Lung (tissue), 12 donors: Measurements from ENCODE around the gene NOXA1. TPM values are rescaled to one million over a fixed set of nuclear protein-coding genes. Genes with fewer than 3 reads are reported as not detected.

Experiments used
- ATAC-seq: fragments of 200-7000 bp; cut with Tn5 transposase; one replicate; pipeline ENCODE4 v1.9.1; 2020; ENCODE audit warnings: moderate number of reproducible peaks; ENCODE audit not compliant: insufficient read depth, low FRiP score
- DNase-seq, 3 donors: peaks; one replicate each; pipeline ENCODE4 v3.0.0-alpha.2; 2013 to 2017
- H3K27ac ChIP-seq, 2 donors: one replicate each; pipeline ENCODE4 v1.5.1; 2013; ENCODE audit warnings: mild to moderate bottlenecking in 2 of 2, moderate library complexity in 2 of 2, control low read depth in 1 of 2, inconsistent platforms in 1 of 2, low read depth in 1 of 2, low read length in 1 of 2
- H3K27me3 ChIP-seq, 3 donors: one replicate each; pipeline ENCODE4 v1.5.1; 2013; ENCODE audit warnings: low read length in 2 of 3; ENCODE audit not compliant: control insufficient read depth in 3 of 3, insufficient read depth in 3 of 3
- H3K36me3 ChIP-seq, 4 donors: one replicate each; pipeline ENCODE4 v1.5.1; 2013; ENCODE audit warnings: low read length in 4 of 4, mild to moderate bottlenecking in 1 of 4, moderate library complexity in 1 of 4; ENCODE audit not compliant: control insufficient read depth in 4 of 4, insufficient read depth in 4 of 4
- H3K4me1 ChIP-seq, 5 donors: one replicate each; pipeline ENCODE4 v1.5.1; 2013; ENCODE audit warnings: low read length in 5 of 5, mild to moderate bottlenecking in 2 of 5, moderate library complexity in 1 of 5; ENCODE audit not compliant: control insufficient read depth in 5 of 5, insufficient read depth in 5 of 5
- H3K4me3 ChIP-seq: one replicate; pipeline ENCODE4 v1.5.1; 2013; ENCODE audit warnings: mild to moderate bottlenecking, control low read depth, moderate library complexity
- H3K9ac ChIP-seq, 2 donors: one replicate each; pipeline ENCODE4 v1.5.1; 2013; ENCODE audit warnings: low read length in 2 of 2, control low read depth in 1 of 2; ENCODE audit not compliant: insufficient read depth in 1 of 2
- H3K9me3 ChIP-seq, 4 donors: one replicate each; pipeline ENCODE4 v1.5.1; 2013; ENCODE audit warnings: low read length in 3 of 4, mild to moderate bottlenecking in 1 of 4, moderate library complexity in 1 of 4; ENCODE audit not compliant: control insufficient read depth in 4 of 4, insufficient read depth in 3 of 4
- CTCF ChIP-seq: IDR thresholded peaks from 2 replicates; pipeline ENCODE4 v1.5.1; 2012; ENCODE audit warnings: mild to moderate bottlenecking; ENCODE audit errors: control extremely low read depth, extremely low read depth
- WGBS, 2 donors: extraction: QIAGEN DNeasy Blood & Tissue Kit; methylation state at CpG; one replicate each; pipeline ENCODE4 v1.1.7; 2013; 5-methylcytosine and 5-hydroxymethylcytosine counted together
- polyA plus RNA-seq, 2 donors: library from polyadenylated mRNA; stranded (reverse); fragments of 200-250 nt; gene quantifications; one replicate each; pipeline ENCODE4 v1.2.1, GENCODE V29; 2013
- total RNA-seq, 2 donors: library from RNA; depleted of rRNA in 1 of 2; stranded (reverse); fragments of >200 nt in 1 of 2; gene quantifications; one replicate each; pipeline ENCODE4 v1.2.1, GENCODE V29; 2014 to 2021
- donor health status: control.
- donor health status: control.
- donor health status: Bipolar disorder and iron deficiency.
- donor health status: healthy.
- donor health status: DM: yes; HTN: yes; CAD: no.

NOXA1 gene
- total and polyA plus RNA-seq, 4 donors, result 2.1 to 11.7 (median 6.6) TPM

GRCh38 chr9:137462396-137462985 lies 39.3 kb downstream of the NOXA1 start:
- no peak for TF ChIP-seq CTCF

DNA sequence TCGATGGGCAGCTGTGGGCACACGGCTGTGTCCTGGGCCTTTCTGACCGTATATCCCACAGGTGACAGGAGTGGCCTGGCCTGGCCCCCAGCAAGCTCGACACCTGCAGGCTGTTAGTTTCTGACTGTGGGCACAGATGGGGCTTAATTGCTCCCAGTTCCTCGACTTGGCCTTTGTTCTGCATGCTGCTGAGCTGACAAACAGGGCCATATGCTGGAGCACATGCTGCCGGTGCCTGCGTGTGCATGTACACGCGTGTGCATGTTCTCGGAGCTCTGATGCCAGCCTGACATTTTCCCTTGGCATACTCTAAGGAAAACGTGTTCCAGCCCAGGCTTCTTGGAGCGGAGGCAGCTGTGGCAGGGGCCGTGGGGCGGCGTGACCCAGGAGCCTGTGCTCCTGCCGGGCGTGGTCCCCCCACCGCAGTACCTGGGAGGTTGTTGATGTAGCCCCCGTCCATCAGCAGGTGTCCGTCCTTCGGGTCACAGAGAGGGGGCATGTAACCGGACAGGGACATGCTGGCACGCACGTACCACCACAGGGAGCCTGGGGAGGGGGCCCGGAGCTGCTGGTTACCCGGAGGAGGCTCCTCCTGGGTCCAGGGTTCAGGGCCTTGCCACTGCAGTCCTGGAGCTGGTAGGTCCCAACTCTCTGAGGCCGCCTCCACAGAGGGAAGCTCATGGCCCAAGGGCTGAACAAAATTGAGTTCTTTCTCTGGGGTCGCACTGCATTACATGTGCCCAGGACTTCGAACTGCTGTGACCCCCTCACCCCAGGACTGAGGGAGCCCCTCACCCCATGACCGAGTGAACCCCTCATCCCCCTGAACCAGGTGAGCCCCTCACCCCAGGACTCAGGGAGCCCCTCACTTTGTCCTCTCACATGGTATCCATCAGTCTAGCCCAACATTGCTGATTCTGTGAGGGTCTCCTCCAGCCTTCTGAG lies 40.1 kb downstream of the NOXA1 start:
- no peak for DNase-seq

More at GRCh38 chr9:137462396-137462985, 39.3 kb downstream of the NOXA1 start:
- DNase-seq (no peak), ATAC-seq (no peak)
- Histone ChIP-seq H3K9ac (no peak overlapping the region), H3K9me3 (no peaks in the 10 kb centered on the region), H3K27me3 (no peaks in the 10 kb centered on the region), H3K4me1 (peaks cover 0 to 18% (median 5%) of the 10 kb centered on the region in 5 donors), H3K36me3 (peaks cover 0 to 5% (median 0%) of the 10 kb centered on the region in 4 donors), H3K4me3 (no peak overlapping the region), H3K27ac (no peak overlapping the region)
- WGBS, 2 donors, result 91 to 94% methylated on average over 25 of the region's 25 CpGs

DNA sequence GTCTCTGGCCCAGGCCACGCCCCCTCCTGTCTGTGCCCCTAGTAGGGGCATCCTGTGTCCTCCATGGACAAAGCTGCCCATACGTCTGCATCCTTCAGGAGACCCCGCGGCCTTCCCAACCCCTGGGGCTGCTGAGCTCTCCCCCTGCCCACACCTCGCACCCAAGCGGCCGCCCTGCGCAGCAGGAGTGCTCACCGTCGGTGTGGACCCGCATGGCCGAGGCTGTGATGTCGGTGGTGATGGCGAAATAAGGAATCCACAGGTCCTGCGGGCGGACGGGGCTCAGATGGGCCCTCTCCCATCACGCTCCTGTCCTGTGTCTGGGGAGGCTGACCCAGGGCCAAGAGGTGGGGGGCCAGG lies 40.7 kb downstream of the NOXA1 start:
- 91 to 95% methylated on average over 18 of the region's 18 CpGs for WGBS, 2 donors
- ATAC-seq (no peak), DNase-seq (no peak)

More for the DNA sequence above, 40.1 kb downstream of the NOXA1 start:
- Histone ChIP-seq H3K9ac (no peak overlapping the region), H3K36me3 (peaks cover 0 to 3% (median 0%) of the 10 kb centered on the region in 4 donors), H3K4me3 (no peak overlapping the region), H3K27me3 (no peaks in the 10 kb centered on the region), H3K27ac (no peak overlapping the region), H3K9me3 (no peaks in the 10 kb centered on the region), H3K4me1 (peaks cover 0 to 12% (median 5%) of the 10 kb centered on the region in 5 donors)
- WGBS, 2 donors, result 92 to 96% methylated on average over 30 of the region's 30 CpGs
- ATAC-seq, result no peak
- TF ChIP-seq CTCF, result no peak

More for the DNA sequence above, 40.7 kb downstream of the NOXA1 start:
- H3K9ac ChIP-seq, result no peak overlapping the region
- H3K9me3 ChIP-seq, result no peaks in the 10 kb centered on the region
- no peak overlapping the region for H3K27ac ChIP-seq
- H3K4me1 ChIP-seq, result peaks cover 0 to 9% (median 3%) of the 10 kb centered on the region in 5 donors
- no peak for TF ChIP-seq CTCF
- peaks cover 0 to 3% (median 0%) of the 10 kb centered on the region in 4 donors for H3K36me3 ChIP-seq
- H3K4me3 ChIP-seq, result no peak overlapping the region
- no peaks in the 10 kb centered on the region for H3K27me3 ChIP-seq
